ENCODE measurements around the gene SRCAP. TPM values are rescaled to one million over a fixed set of nuclear protein-coding genes. Genes with fewer than 3 reads are reported as not detected.

The SRCAP gene
- total and polyA plus RNA-seq, 2 of the 8 experiments (the other 6 are each of a cell fraction or from before 2014, with no cell fraction given), result 5.5 to 54.3 TPM

DNA sequence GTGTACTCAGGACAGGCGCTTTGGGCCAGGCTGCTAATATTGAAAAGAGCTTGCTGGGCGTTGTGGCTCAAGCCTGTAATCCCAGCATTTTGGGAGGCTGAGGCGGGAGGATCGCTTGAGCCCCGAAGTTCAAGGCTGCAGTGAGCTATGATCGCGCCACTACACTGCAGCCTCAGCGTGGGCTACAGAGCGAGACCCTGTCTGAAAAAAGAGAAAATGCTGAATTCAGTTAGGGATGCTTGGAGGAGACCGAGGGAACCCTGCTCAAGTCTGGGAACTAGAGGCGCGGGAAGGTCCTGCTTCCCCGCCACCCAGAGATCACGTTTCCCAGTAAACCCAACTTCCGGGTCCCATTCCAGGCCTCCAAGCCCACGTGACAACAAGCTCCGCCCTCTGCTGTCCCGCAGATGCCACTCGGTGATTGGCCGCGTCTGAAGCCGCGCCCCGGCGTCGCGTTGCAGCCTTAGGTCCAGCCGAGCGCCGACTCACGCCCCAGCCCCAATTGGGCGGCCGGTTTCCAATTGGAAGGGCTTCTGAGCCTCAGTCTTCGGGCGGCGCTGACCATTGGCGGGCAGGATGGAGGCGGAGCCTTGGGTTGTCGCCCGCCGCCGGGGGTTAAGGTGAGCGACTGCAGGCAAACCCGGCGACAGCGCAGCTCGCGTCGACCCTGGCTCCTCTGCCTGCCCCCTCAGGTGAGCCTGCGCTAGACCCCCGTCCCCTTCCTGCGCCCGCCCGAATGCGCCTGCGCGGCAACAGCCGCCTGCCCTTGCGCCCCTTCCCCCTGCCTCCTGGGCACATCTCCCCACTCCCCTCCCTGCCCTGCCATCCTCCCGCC lies 49.0 kb downstream of the SRCAP start, which contains the start of gene PHKG2 (continued):
- TF ChIP-seq FOSL1 (IDR thresholded peaks at IDR 0.05; ENCODE audit: insufficient read depth, low read depth, low read length), result no peak
- TF ChIP-seq SP1 (IDR thresholded peaks at IDR 0.05; ENCODE audit: low read depth, low read length), result peak; percentile 80
- no peak for TF ChIP-seq ZNF274 (IDR thresholded peaks at IDR 0.05; ENCODE audit: borderline replicate concordance, extremely low read depth, low read length)
- TF ChIP-seq PHF8 (conservative IDR thresholded peaks at IDR 0.05; ENCODE audit: low read depth, low read length), result peak; percentile 38; the same call in 1 of the 2 replicates
- TF ChIP-seq SIRT6 (IDR thresholded peaks at IDR 0.05; ENCODE audit: low read length), result no peak
- TF ChIP-seq SP4 (IDR thresholded peaks at IDR 0.05; ENCODE audit: low read length), result no peak
- peak; percentile 97 for TF ChIP-seq TAF1 (IDR thresholded peaks at IDR 0.05; ENCODE audit: low read depth, low read length)
- TF ChIP-seq, protein P1, sequence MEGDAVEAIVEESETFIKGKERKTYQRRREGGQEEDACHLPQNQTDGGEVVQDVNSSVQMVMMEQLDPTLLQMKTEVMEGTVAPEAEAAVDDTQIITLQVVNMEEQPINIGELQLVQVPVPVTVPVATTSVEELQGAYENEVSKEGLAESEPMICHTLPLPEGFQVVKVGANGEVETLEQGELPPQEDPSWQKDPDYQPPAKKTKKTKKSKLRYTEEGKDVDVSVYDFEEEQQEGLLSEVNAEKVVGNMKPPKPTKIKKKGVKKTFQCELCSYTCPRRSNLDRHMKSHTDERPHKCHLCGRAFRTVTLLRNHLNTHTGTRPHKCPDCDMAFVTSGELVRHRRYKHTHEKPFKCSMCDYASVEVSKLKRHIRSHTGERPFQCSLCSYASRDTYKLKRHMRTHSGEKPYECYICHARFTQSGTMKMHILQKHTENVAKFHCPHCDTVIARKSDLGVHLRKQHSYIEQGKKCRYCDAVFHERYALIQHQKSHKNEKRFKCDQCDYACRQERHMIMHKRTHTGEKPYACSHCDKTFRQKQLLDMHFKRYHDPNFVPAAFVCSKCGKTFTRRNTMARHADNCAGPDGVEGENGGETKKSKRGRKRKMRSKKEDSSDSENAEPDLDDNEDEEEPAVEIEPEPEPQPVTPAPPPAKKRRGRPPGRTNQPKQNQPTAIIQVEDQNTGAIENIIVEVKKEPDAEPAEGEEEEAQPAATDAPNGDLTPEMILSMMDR (IDR thresholded peaks at IDR 0.05; ENCODE audit: control extremely low read depth in 1 of 3, insufficient read depth in 1 of 3, low read depth in 1 of 3, low read length in 3 of 3), result no peak
- no peak for TF ChIP-seq BCL11A (IDR thresholded peaks at IDR 0.05; ENCODE audit: low read depth in 2 of 2, low read length in 2 of 2)
- no peak for TF ChIP-seq CEBPB (IDR thresholded peaks at IDR 0.05; ENCODE audit: low read depth, low read length)
- 0 out of 3 replicates have a peak, but pooled peaks of 1 of the 2 experiments have one; percentile 15 for TF ChIP-seq EP300 (IDR thresholded peaks at IDR 0.05; ENCODE audit: borderline replicate concordance in 1 of 2, low read depth in 2 of 2, low read length in 2 of 2)
- no peak for TF ChIP-seq HDAC6 (IDR thresholded peaks at IDR 0.05; ENCODE audit: low read depth, low read length)
- no peak for TF ChIP-seq SRF (IDR thresholded peaks at IDR 0.05; ENCODE audit: low read depth, low read length)
- TF ChIP-seq RAD21 (IDR thresholded peaks at IDR 0.05 in 1 of 2, conservative IDR thresholded peaks at IDR 0.05 in 1 of 2; ENCODE audit: low read depth in 2 of 2, low read length in 2 of 2), result no peak
- no peak for TF ChIP-seq BACH1 (IDR thresholded peaks at IDR 0.05; ENCODE audit: low read length)
- TF ChIP-seq TCF12 (IDR thresholded peaks at IDR 0.05; ENCODE audit: low read depth, low read length), result no peak
- peak; percentile 78 for TF ChIP-seq POLR2AphosphoS5 (IDR thresholded peaks at IDR 0.05; ENCODE audit: low read depth, low read length)
- TF ChIP-seq SP2 (IDR thresholded peaks at IDR 0.05; ENCODE audit: low read length), result no peak
- TF ChIP-seq CTBP2 (IDR thresholded peaks at IDR 0.05; ENCODE audit: borderline replicate concordance, insufficient read depth, insufficient read length, low read length), result no peak
- no peak for TF ChIP-seq EGR1 (IDR thresholded peaks at IDR 0.05; ENCODE audit: borderline replicate concordance, low read depth, low read length)

Data from H1 (cell line).